H9 (cell line): ENCODE measurements around the gene GABRB3. TPM values are rescaled to one million over a fixed set of nuclear protein-coding genes. Genes with fewer than 3 reads are reported as not detected.

Experiments
- DNase-seq: peaks from one replicate; pipeline ENCODE4 v3.0.0-alpha.2; 2017
- H2AFZ ChIP-seq: one replicate; pipeline ENCODE4 v1.6.1; 2013; ENCODE audit warnings: mild to moderate bottlenecking, low read length, control low read depth, moderate library complexity
- H2AK5ac ChIP-seq: 2 replicates; pipeline ENCODE4 v1.6.1; 2013; ENCODE audit warnings: low read length, control low read depth, mixed read lengths; ENCODE audit not compliant: insufficient read length
- H2BK120ac ChIP-seq: one replicate; pipeline ENCODE4 v1.6.1; 2013; ENCODE audit warnings: low read depth, mild to moderate bottlenecking, low read length, control low read depth, inconsistent platforms; ENCODE audit not compliant: poor library complexity, severe bottlenecking
- H2BK12ac ChIP-seq: 2 replicates; pipeline ENCODE4 v1.6.1; 2013; ENCODE audit warnings: low read length, control low read depth, mixed read lengths, low read depth; ENCODE audit not compliant: insufficient read length
- H2BK15ac ChIP-seq: 2 replicates; pipeline ENCODE4 v1.6.1; 2013; ENCODE audit warnings: low read depth, low read length, control low read depth
- H2BK20ac ChIP-seq: one replicate; pipeline ENCODE4 v1.6.1; 2013; ENCODE audit warnings: low read depth, mild to moderate bottlenecking, low read length, control low read depth, inconsistent platforms; ENCODE audit not compliant: poor library complexity, severe bottlenecking
- H2BK5ac ChIP-seq: 2 replicates; pipeline ENCODE4 v1.6.1; 2013; ENCODE audit warnings: low read length, control low read depth, mixed read lengths; ENCODE audit not compliant: insufficient read length
- H3K14ac ChIP-seq: 2 replicates; pipeline ENCODE4 v1.6.1; 2013; ENCODE audit warnings: low read length, control low read depth; ENCODE audit not compliant: insufficient read depth
- H3K18ac ChIP-seq: 2 replicates; pipeline ENCODE4 v1.6.1; 2013; ENCODE audit warnings: low read depth, mild to moderate bottlenecking, mixed read lengths, low read length, control low read depth; ENCODE audit not compliant: insufficient read length
- H3K23ac ChIP-seq: 2 replicates; pipeline ENCODE4 v1.6.1; 2013; ENCODE audit warnings: low read length, control low read depth, mixed read lengths, low read depth; ENCODE audit not compliant: insufficient read length
- H3K23me2 ChIP-seq: 2 replicates; pipeline ENCODE4 v1.6.1; 2013; ENCODE audit warnings: low read depth, mild to moderate bottlenecking, mixed read lengths, low read length, control low read depth; ENCODE audit not compliant: insufficient read length, poor library complexity, severe bottlenecking
- H3K27ac ChIP-seq: 2 replicates; pipeline ENCODE4 v1.5.1; 2013; ENCODE audit warnings: low read length, control low read depth, mixed read lengths, low read depth; ENCODE audit not compliant: insufficient read length
- H3K27me3 ChIP-seq: 2 replicates; pipeline ENCODE4 v1.6.1; 2013; ENCODE audit warnings: low read length, control low read depth, inconsistent platforms; ENCODE audit not compliant: insufficient read depth
- H3K4ac ChIP-seq: 2 replicates; pipeline ENCODE4 v1.6.1; 2013; ENCODE audit warnings: low read depth, mild to moderate bottlenecking, control low read depth, inconsistent platforms, low read length, moderate library complexity
- H3K4me1 ChIP-seq: 2 replicates; pipeline ENCODE4 v1.6.1; 2013; ENCODE audit warnings: low read length, control low read depth, inconsistent platforms; ENCODE audit not compliant: insufficient read depth
- H3K4me2 ChIP-seq: 2 replicates; pipeline ENCODE4 v1.6.1; 2013; ENCODE audit warnings: low read length, control low read depth, mixed read lengths; ENCODE audit not compliant: insufficient read length, insufficient read depth
- H3K56ac ChIP-seq: 2 replicates; pipeline ENCODE4 v1.6.1; 2013; ENCODE audit warnings: low read depth, mild to moderate bottlenecking, mixed read lengths, low read length, control low read depth; ENCODE audit not compliant: insufficient read length
- H3K79me1 ChIP-seq: 2 replicates; pipeline ENCODE4 v1.6.1; 2013; ENCODE audit warnings: low read depth, mild to moderate bottlenecking, moderate library complexity, low read length, control low read depth, inconsistent platforms; ENCODE audit not compliant: insufficient read depth, poor library complexity, severe bottlenecking
- H3K79me2 ChIP-seq: 2 replicates; pipeline ENCODE4 v1.6.1; 2013; ENCODE audit warnings: low read length, control low read depth, inconsistent platforms; ENCODE audit not compliant: insufficient read depth
- H3K9ac ChIP-seq: 2 replicates; pipeline ENCODE4 v1.6.1; 2013; ENCODE audit warnings: low read length, control low read depth, mixed read lengths; ENCODE audit not compliant: insufficient read length; ENCODE audit errors: extremely low read depth
- H3K9me3 ChIP-seq: one replicate; pipeline ENCODE4 v1.6.1; 2013; ENCODE audit warnings: low read depth, low read length, inconsistent platforms; ENCODE audit not compliant: control insufficient read depth
- H3T11ph ChIP-seq: one replicate; pipeline ENCODE4 v1.6.1; 2013; ENCODE audit warnings: mild to moderate bottlenecking, low read length, control low read depth, inconsistent platforms
- H4K20me1 ChIP-seq: one replicate; pipeline ENCODE4 v1.6.1; 2013; ENCODE audit not compliant: control insufficient read depth, insufficient read length, insufficient read depth
- H4K5ac ChIP-seq: 2 replicates; pipeline ENCODE4 v1.6.1; 2013; ENCODE audit warnings: low read depth, mild to moderate bottlenecking, mixed read lengths, low read length, control low read depth; ENCODE audit not compliant: insufficient read length
- H4K8ac ChIP-seq: replicated peaks from 2 replicates; pipeline ENCODE4 v1.6.1; 2013; ENCODE audit warnings: low read length, control low read depth, mixed read lengths, low read depth; ENCODE audit not compliant: insufficient read length
- H4K91ac ChIP-seq: 2 replicates; pipeline ENCODE4 v1.6.1; 2013; ENCODE audit warnings: low read depth, mild to moderate bottlenecking, moderate library complexity, mixed read lengths, low read length, control low read depth; ENCODE audit not compliant: insufficient read length
- H3K27ac Mint-ChIP-seq, 3 experiments: 2 replicates in 2 of 3; 3 replicates in 1 of 3; pipeline ENCODE4 v1.8.0; 2020 to 2021; ENCODE audit warnings: mixed read lengths in 3 of 3, mild to moderate bottlenecking in 1 of 3, moderate library complexity in 1 of 3
- H3K27me3 Mint-ChIP-seq: 2 replicates; pipeline ENCODE4 v1.8.0; 2021; ENCODE audit warnings: low read depth, mild to moderate bottlenecking, moderate library complexity, mixed read lengths
- H3K36me3 Mint-ChIP-seq, 3 experiments: 2 replicates in 2 of 3; 3 replicates in 1 of 3; pipeline ENCODE4 v1.8.0; 2020 to 2021; ENCODE audit warnings: low read depth in 3 of 3, mixed read lengths in 3 of 3; ENCODE audit not compliant: insufficient read depth in 1 of 3
- H3K4me1 Mint-ChIP-seq, 2 experiments: 2 replicates each; pipeline ENCODE4 v1.8.0; 2020; ENCODE audit warnings: mixed read lengths in 2 of 2
- H3K4me3 Mint-ChIP-seq, 2 experiments: 2 replicates in 1 of 2; 3 replicates in 1 of 2; pipeline ENCODE4 v1.8.0; 2020 to 2021; ENCODE audit warnings: mild to moderate bottlenecking in 2 of 2, mixed read lengths in 2 of 2, moderate library complexity in 1 of 2
- H3K9me3 Mint-ChIP-seq, 2 experiments: 2 replicates in 1 of 2; 3 replicates in 1 of 2; pipeline ENCODE4 v1.8.0; 2020; ENCODE audit warnings: mild to moderate bottlenecking in 2 of 2, mixed read lengths in 2 of 2, moderate library complexity in 1 of 2
- CTCF ChIP-seq: fragments of 200-600 bp; sonication (generic); conservative IDR thresholded peaks from 3 replicates; pipeline ENCODE4 v1.8.0; 2021; ENCODE audit warnings: antibody characterized with exemption, mild to moderate bottlenecking
- WGBS: extraction: QIAGEN DNeasy Blood & Tissue Kit; methylation state at CpG from one replicate; pipeline ENCODE4 v1.1.7; 2013; ENCODE audit warnings: missing lambda C conversion rate, low lambda C conversion rate, mixed read lengths; ENCODE audit not compliant: insufficient read length; ENCODE audit errors: extremely low coverage; 5-methylcytosine and 5-hydroxymethylcytosine counted together
- total RNA-seq: library from RNA; stranded (reverse); gene quantifications from 2 replicates; pipeline ENCODE4 v1.2.1, GENCODE V29; 2021

Gene GABRB3
- total RNA-seq, 1 experiment from 2014 or later = 98.2 TPM

GRCh38 chr15:26615188-26615926 is 157.5 kb downstream of the GABRB3 start:
- TF ChIP-seq CTCF = no peak
- H2AK5ac ChIP-seq = no peak overlapping the region
- H3K4me3 Mint-ChIP-seq = no peak overlapping the region
- no peak overlapping the region for H3K18ac ChIP-seq
- H3K27ac Mint-ChIP-seq = peak overlapping the region; percentile 36 to 69 (median 42); a peak in 6 of 7 replicates
- H3K27me3 ChIP-seq = no peaks in the 10 kb centered on the region
- peaks cover 2% of the 10 kb centered on the region for H3K9me3 ChIP-seq
- WGBS = no CpG with 5 or more reads among the region's 7 CpGs
- no peak overlapping the region for H2BK15ac ChIP-seq
- H2BK120ac ChIP-seq = no peak overlapping the region
- H4K8ac ChIP-seq = no peak overlapping the region
- no peak overlapping the region for H2BK5ac ChIP-seq
- DNase-seq = no peak
- no peak overlapping the region for H4K91ac ChIP-seq
- H3K4ac ChIP-seq = no peak overlapping the region
- H3K4me1 ChIP-seq = peaks cover 12% of the 10 kb centered on the region
- peaks cover 5 to 23% of the 10 kb centered on the region in 2 experiments for H3K9me3 Mint-ChIP-seq
- no peak overlapping the region for H3K4me2 ChIP-seq
- no peak overlapping the region for H3T11ph ChIP-seq
- H3K27me3 Mint-ChIP-seq = no peaks in the 10 kb centered on the region
- no peak overlapping the region for H3K56ac ChIP-seq
- no peaks in the 10 kb centered on the region for H3K79me1 ChIP-seq
- no peaks in the 10 kb centered on the region; the same call in none of the 2 replicates for H3K79me2 ChIP-seq
- no peaks in the 10 kb centered on the region for H3K23me2 ChIP-seq
- H2BK20ac ChIP-seq = no peak overlapping the region
- no peak overlapping the region for H3K27ac ChIP-seq
- H3K9ac ChIP-seq = no peak overlapping the region
- no peak overlapping the region for H2AFZ ChIP-seq
- peaks cover 18 to 24% of the 10 kb centered on the region in 2 experiments for H3K4me1 Mint-ChIP-seq
- H3K23ac ChIP-seq = no peak overlapping the region
- H3K36me3 Mint-ChIP-seq = peaks cover 24 to 54% (median 33%) of the 10 kb centered on the region in 3 experiments
- H3K14ac ChIP-seq = no peak overlapping the region
- H4K5ac ChIP-seq = no peak overlapping the region
- no peak overlapping the region for H2BK12ac ChIP-seq
- H4K20me1 ChIP-seq = no peaks in the 10 kb centered on the region
